ENCODE results near the gene CHST8.

Gene CHST8

DNA sequence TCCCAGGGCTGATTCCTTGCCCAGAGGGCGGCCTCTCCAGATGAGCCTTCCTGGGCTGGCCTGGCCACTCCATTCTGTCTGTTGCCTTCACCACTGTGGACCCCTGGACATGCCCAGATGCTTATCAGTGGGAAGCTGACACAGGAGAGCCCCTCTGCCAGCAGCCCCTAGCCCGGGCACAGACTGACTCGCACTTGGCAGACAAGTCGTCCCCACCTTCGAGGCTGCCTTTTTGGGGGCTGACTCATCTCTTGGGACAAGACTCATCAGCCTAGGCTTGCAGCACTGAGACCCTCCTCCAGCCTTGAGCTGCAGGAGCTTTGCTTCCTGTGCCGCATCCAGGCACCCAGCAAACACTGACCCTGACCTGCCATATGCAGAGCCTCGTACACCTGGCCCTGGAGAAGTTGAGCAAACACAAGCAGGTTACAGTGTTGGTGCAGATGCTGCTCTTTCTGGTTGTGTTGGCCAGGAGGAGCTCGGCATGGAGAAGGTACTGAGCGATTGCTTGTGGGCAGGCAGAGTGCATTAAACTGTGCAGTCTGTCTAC is 8.1 kb downstream of the CHST8 start:
- ChIA-PET POLR2A (ENCODE audit: low non-redundant PET) (no interaction called here), CTCF (no interaction called here)
- no peak for TF ChIP-seq CTCF (conservative IDR thresholded peaks at IDR 0.05; ENCODE audit: low read depth)
- no peak for DNase-seq (ENCODE audit: low spot score)
- H3K27ac ChIP-seq, result no peak overlapping the region

DNA sequence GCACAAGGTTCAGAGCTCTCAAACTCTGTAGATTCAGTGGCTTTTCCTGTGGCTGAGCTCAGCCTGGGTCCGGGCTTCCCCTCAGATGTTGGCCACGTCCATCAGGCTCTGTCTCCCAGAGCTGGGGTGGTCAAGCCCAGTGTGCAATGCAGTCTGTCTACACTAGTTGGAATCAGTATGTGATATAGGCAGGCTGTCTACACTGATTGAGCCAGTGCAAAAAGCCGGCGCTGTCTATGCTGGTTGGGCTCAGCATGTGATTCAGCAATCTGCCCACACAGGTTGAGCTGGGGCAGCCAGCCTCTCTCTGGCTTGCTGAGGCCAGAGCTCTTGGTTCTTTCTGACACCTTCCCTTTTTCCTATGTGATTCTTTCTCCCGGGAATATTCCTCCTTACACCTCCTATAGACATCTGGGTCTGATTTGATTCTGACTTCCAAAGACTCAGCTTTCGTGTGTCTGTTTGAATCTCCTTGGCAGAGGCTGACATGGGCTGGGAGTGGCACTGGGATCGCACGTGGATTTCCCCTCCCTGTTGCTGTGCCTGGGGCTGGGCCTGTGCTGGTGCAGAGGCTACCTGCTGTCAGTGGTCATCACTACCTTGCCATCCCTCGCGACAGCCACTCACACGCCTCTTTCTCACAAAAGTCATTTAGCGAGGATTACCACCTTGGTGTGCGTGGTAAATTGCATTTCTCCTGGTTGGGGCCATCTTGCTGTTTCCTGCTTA is 9.3 kb downstream of the CHST8 start:
- DNase-seq (ENCODE audit: low spot score), result no peak
- CTCF ChIA-PET, result no interaction called here
- TF ChIP-seq CTCF (conservative IDR thresholded peaks at IDR 0.05; ENCODE audit: low read depth), result no peak
- POLR2A ChIA-PET (ENCODE audit: low non-redundant PET), result no interaction called here
- no peak overlapping the region for H3K27ac ChIP-seq

- H3K27ac ChIP-seq, result no peak overlapping the region
- no peak for TF ChIP-seq CTCF (conservative IDR thresholded peaks at IDR 0.05; ENCODE audit: low read depth)
- CTCF ChIA-PET, result interaction anchor here (0.6 kb wide), 2 partner anchors 27 to 56 kb away, joined by 3 read pairs; no protein-coding TSS in a partner anchor
- DNase-seq (ENCODE audit: low spot score), result no peak
- POLR2A ChIA-PET (ENCODE audit: low non-redundant PET), result no interaction called here
Measured at GRCh38 chr19:33631609-33631973, 9.8 kb downstream of the CHST8 start.

DNA sequence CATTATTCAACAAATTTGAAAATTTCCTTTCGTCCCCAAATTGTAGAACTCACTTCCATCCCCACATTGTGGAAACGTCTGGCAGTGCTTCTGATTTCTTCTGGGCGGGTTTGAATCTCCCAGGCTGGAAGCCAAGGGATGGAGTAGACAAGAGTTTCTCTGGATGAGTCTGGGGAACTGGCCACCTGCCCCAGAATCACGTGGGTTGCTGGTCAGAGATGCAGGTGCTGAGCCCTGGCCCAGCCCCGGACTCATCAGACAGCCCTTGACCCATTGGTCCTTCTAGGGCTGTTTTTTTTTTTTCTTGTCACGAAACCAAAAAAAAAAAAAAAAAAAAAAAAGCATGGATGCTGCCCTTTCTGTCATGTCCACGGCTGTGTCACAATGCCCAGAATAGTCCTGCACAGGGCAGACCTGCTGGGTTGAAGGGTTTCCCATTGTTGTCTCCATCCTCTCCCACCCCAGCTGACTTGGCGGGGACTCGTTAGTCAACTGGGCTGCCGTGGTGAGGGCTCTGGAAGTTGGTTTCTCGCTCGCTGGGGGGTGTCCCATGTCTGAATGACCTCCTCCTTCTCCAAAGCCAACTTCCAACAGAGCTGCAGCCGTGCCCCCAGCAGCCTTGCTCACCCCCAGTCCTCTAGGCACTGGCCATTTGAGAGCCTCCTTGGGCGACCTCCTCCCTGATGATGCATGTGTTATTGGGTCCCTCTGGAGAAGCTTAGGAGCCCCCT is 12.8 kb downstream of the CHST8 start:
- ChIA-PET POLR2A (ENCODE audit: low non-redundant PET) (no interaction called here), CTCF (no interaction called here)
- no peak overlapping the region for H3K27ac ChIP-seq

DNA sequence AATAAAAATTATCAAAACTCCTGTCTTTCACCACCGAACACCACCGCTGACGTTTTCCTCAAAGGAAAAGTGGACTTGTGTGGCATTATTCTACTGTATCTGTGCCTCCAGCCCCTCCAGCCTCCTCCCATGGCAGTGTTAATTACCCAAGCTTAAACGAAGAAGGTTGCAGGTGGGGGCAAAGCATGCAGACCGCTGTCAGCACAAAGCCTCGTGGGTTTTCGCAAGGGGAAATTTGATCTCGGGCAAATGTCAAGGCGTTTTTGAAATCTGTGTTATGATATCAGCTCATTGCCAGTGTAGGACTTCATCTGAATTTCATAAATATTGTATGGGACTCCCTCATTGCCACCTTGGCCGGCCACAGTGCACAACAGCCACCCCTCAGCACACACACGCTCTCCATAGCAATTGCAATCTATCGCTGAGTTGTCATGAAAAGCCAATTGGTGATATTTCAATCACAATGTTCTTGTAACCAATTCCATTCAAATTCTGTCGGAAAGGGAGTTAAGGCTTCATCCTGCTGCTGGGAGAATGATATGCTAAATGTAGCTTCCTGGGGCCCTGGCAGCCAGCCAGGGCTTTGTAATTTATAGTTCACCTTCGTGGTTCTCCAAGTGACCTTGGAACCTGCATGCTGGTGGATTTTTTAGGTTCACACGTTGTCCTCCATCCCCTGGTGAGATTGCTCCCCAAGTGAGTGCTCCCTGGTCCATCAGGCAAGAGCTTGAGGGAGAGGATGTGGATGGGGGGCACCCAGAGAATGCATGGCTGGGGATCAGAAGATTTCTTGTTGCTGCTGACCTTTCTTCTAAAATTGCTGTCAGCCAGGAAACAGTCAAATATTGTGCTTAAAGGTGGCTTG is 16.6 kb downstream of the CHST8 start:
- TF ChIP-seq CTCF (conservative IDR thresholded peaks at IDR 0.05; ENCODE audit: low read depth), result no peak
- no peak for DNase-seq (ENCODE audit: low spot score)
- ChIA-PET POLR2A (ENCODE audit: low non-redundant PET) (no interaction called here), CTCF (interaction anchor here (0.7 kb wide), 1 partner anchor 37 kb away, joined by 3 read pairs; no protein-coding TSS in a partner anchor)
- H3K27ac ChIP-seq, result no peak overlapping the region

More for the DNA sequence above, 12.8 kb downstream of the CHST8 start:
- no peak for TF ChIP-seq CTCF (conservative IDR thresholded peaks at IDR 0.05; ENCODE audit: low read depth)
- no peak for DNase-seq (ENCODE audit: low spot score)

All from RWPE1 (cell line).